Spleen (tissue), 7 donors: ENCODE measurements around the gene ARMC6.
"Not testable (repeated sequence)": the region's sequence is repeated elsewhere in the genome, so short reads cannot be mapped to it uniquely, and the experiment has no call there.

ENCODE experiments used
- POLR2A ChIP-seq, 3 donors: fragments of 450-650 bp; IDR thresholded peaks; one replicate each; pipeline ENCODE4 v1.5.1; 2017; ENCODE audit warnings: antibody characterized with exemption in 3 of 3, mild to moderate bottlenecking in 1 of 3
- POLR2AphosphoS5 ChIP-seq, 3 donors: sonication (generic); formaldehyde crosslinking; IDR thresholded peaks; one replicate each; pipeline ENCODE4 v1.5.1; 2017; ENCODE audit warnings: antibody characterized with exemption in 3 of 3
- TF ChIP-seq, protein P1 (sequence below), 11 experiments: fragments of 200-600 bp in 7 of 11; fragments of 450-650 bp in 4 of 11; sonication (generic) in 4 of 11; IDR thresholded peaks in 8 of 11; conservative IDR thresholded peaks in 3 of 11; 1 replicate in 7 of 11; 2 replicates in 4 of 11; pipeline versions ENCODE4 v1.4.0 to v1.8.0; 2016 to 2021; ENCODE audit warnings: antibody characterized with exemption in 11 of 11, inconsistent platforms in 4 of 11, mild to moderate bottlenecking in 1 of 11
- donor health status: DM: no; HTN: no; CAD: no; lungs with moderate emphysema.
- donor health status: DM: no; HTN: no; CAD: no.
- donor health status: DM: no; HTN: no; CAD: no.

DNA sequence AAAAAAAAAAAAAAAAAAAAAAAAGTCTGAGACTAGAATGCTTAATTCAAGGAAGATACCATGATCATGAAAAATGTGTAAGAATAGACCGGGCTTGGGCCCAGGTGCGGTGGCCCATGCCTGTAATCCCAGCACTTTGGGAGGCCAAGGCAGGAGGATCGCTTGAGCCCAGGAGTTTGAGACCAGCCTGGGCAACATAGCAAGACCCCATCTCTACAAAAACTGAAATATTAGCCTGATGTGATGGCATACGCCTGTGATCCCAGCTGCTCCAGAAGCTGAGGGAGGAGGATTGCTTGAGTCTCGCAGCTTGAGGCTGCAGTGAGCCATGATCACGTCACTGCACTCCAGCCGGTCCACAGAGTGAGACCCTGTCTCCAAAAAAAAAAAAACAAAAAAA lies 73.5 kb downstream of the ARMC6 start:
- TF ChIP-seq, protein P1, sequence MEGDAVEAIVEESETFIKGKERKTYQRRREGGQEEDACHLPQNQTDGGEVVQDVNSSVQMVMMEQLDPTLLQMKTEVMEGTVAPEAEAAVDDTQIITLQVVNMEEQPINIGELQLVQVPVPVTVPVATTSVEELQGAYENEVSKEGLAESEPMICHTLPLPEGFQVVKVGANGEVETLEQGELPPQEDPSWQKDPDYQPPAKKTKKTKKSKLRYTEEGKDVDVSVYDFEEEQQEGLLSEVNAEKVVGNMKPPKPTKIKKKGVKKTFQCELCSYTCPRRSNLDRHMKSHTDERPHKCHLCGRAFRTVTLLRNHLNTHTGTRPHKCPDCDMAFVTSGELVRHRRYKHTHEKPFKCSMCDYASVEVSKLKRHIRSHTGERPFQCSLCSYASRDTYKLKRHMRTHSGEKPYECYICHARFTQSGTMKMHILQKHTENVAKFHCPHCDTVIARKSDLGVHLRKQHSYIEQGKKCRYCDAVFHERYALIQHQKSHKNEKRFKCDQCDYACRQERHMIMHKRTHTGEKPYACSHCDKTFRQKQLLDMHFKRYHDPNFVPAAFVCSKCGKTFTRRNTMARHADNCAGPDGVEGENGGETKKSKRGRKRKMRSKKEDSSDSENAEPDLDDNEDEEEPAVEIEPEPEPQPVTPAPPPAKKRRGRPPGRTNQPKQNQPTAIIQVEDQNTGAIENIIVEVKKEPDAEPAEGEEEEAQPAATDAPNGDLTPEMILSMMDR (IDR thresholded peaks at IDR 0.05 in 8 of 11, conservative IDR thresholded peaks at IDR 0.05 in 3 of 11): not testable (repeated sequence)
- not testable (repeated sequence) for TF ChIP-seq POLR2AphosphoS5, POLR2A (IDR thresholded peaks at IDR 0.05)
